CD4-positive, alpha-beta T cell (primary cell): Measurements from ENCODE around the gene DUOXA2. TPM values are rescaled to one million over a fixed set of nuclear protein-coding genes. Genes with fewer than 3 reads are reported as not detected.

Source experiments
- ATAC-seq: fragments of 200-7000 bp; cut with Tn5 transposase; one replicate; pipeline ENCODE4 v1.10.0; 2022; ENCODE audit warnings: mild to moderate bottlenecking; ENCODE audit not compliant: poor library complexity
- CTCF ChIA-PET: fragments of 350-600 bp; sonication (Branson Sonifier 250); formaldehyde crosslinking; loops from one replicate; lab custom pipeline; 2021; ENCODE audit warnings: antibody characterized with exemption, inconsistent platforms; lab: Charles Lee
- POLR2A ChIA-PET: fragments of 350-600 bp; sonication (Branson Sonifier 250); formaldehyde crosslinking; loops from one replicate; lab custom pipeline; 2021; ENCODE audit warnings: antibody characterized with exemption, inconsistent platforms; lab: Charles Lee
- DNase-seq, 14 experiments: peaks; one replicate each; pipeline ENCODE4 v3.0.0-alpha.2; 2013 to 2020; ENCODE audit warnings: mixed read lengths in 2 of 14
- H3K27ac ChIP-seq, 2 donors: one replicate each; pipeline versions ENCODE4 v1.5.1 to v1.7.0; 2013; ENCODE audit warnings: low read length in 2 of 2, low read depth in 1 of 2, mild to moderate bottlenecking in 1 of 2
- H3K27me3 ChIP-seq, 2 experiments: 1 replicate in 1 of 2; 2 replicates in 1 of 2; pipeline versions ENCODE4 v1.6.1 to v1.7.0; 2013; ENCODE audit warnings: low read length in 2 of 2, control low read depth in 1 of 2, mild to moderate bottlenecking in 1 of 2, moderate library complexity in 1 of 2; ENCODE audit not compliant: insufficient read depth in 2 of 2, control insufficient read depth in 1 of 2
- H3K36me3 ChIP-seq: one replicate; pipeline ENCODE4 v1.6.1; 2013; ENCODE audit warnings: low read length, control low read depth; ENCODE audit not compliant: insufficient read depth
- H3K4me1 ChIP-seq: one replicate; pipeline ENCODE4 v1.6.1; 2013; ENCODE audit warnings: low read length, control low read depth; ENCODE audit not compliant: insufficient read depth
- H3K4me3 ChIP-seq: one replicate; pipeline ENCODE4 v1.5.1; 2013; ENCODE audit warnings: mild to moderate bottlenecking, low read length, moderate library complexity
- H3K9me3 ChIP-seq, 2 experiments: 1 replicate in 1 of 2; 2 replicates in 1 of 2; pipeline versions ENCODE4 v1.6.1 to v1.7.0; 2013; ENCODE audit warnings: low read length in 2 of 2, mild to moderate bottlenecking in 2 of 2, control low read depth in 1 of 2, moderate library complexity in 1 of 2; ENCODE audit not compliant: control insufficient read depth in 1 of 2, insufficient read depth in 1 of 2
- H3K27ac Mint-ChIP-seq: one replicate; pipeline ENCODE4 v1.8.0; 2020; ENCODE audit warnings: mixed read lengths
- H3K27me3 Mint-ChIP-seq: one replicate; pipeline ENCODE4 v1.8.0; 2021; ENCODE audit warnings: mixed read lengths
- H3K36me3 Mint-ChIP-seq: one replicate; pipeline ENCODE4 v1.8.0; 2021; ENCODE audit warnings: low read depth, mixed read lengths
- H3K4me1 Mint-ChIP-seq: one replicate; pipeline ENCODE4 v1.8.0; 2021; ENCODE audit warnings: low read depth, mixed read lengths
- H3K4me3 Mint-ChIP-seq: one replicate; pipeline ENCODE4 v1.8.0; 2020; ENCODE audit warnings: mild to moderate bottlenecking, mixed read lengths
- H3K9me3 Mint-ChIP-seq: one replicate; pipeline ENCODE4 v1.8.0; 2020; ENCODE audit warnings: mixed read lengths
- CTCF ChIP-seq: fragments of 200-600 bp; IDR thresholded peaks from one replicate; pipeline ENCODE4 v1.8.0; 2022; ENCODE audit warnings: antibody characterized with exemption, mild to moderate bottlenecking
- intact Hi-C, 2 experiments: fragments of 100-400 bp; cut with DNase I in 1 of 2; cut with micrococcal nuclease in 1 of 2; formaldehyde crosslinking; loops; one replicate each; pipeline versions ENCODE4 v1.15.1 to v1.9.0; 2023 to 2025; cut with DNase I, micrococcal nuclease
- total RNA-seq, 174 experiments: library from RNA in 2 of 174; stranded (reverse) in 2 of 174; gene quantifications; one replicate each; pipeline ENCODE4 v1.2.3 and lab custom pipeline; 2021 to 2026

The DUOXA2 gene
- total RNA-seq, 2 experiments from 2014 or later: not detected

GRCh38 chr15:45118131-45118588, 4.0 kb downstream of the DUOXA2 start:
- ChIA-PET CTCF (interaction anchor here (0.5 to 2.2 kb wide), 36 partner anchors 9 to 916 kb away, joined by 3 to 28 read pairs (median 4); partner anchors contain the start of genes SHF and SORD), POLR2A (interaction anchor here (0.7 to 1.6 kb wide), 6 partner anchors 8 to 282 kb away, joined by 3 to 10 read pairs (median 4); no protein-coding TSS in a partner anchor)
- DNase-seq (peak; percentile 70 to 91 (median 80)), ATAC-seq (peak; percentile 99)
- Histone ChIP-seq H3K27ac (no peak overlapping the region), H3K4me1 (peaks cover 39% of the 10 kb centered on the region), H3K4me3 (peak overlapping the region; percentile 29), H3K27me3 (peaks cover 58 to 59% of the 10 kb centered on the region in 2 experiments), H3K36me3 (no peaks in the 10 kb centered on the region), H3K9me3 (peaks cover 0 to 22% of the 10 kb centered on the region in 2 experiments)
- intact Hi-C loops: loop anchor here in 1 of 2 experiments (5.0 kb wide), 1 partner anchor 49 kb away; no protein-coding TSS in a partner anchor
- Mint-ChIP-seq H3K4me3 (peak overlapping the region; percentile 88), H3K27me3 (peaks cover 80% of the 10 kb centered on the region), H3K27ac (no peak overlapping the region), H3K9me3 (no peaks in the 10 kb centered on the region), H3K4me1 (peaks cover 43% of the 10 kb centered on the region), H3K36me3 (no peaks in the 10 kb centered on the region)
- TF ChIP-seq CTCF: peak; percentile 100

GRCh38 chr15:45118996-45119395, 4.9 kb downstream of the DUOXA2 start:
- H3K9me3 ChIP-seq: peaks cover 0 to 20% of the 10 kb centered on the region in 2 experiments
- no peak for TF ChIP-seq CTCF
- POLR2A ChIA-PET: interaction anchor here (1.4 to 1.6 kb wide), 2 partner anchors 79 to 82 kb away, joined by 6 to 10 read pairs; no protein-coding TSS in a partner anchor
- no peak overlapping the region for H3K27ac ChIP-seq
- CTCF ChIA-PET: interaction anchor here (1.0 to 2.2 kb wide), 13 partner anchors 8 to 827 kb away, joined by 3 to 28 read pairs (median 5); partner anchors contain the start of gene SORD
- H3K27ac Mint-ChIP-seq: no peak overlapping the region
- ATAC-seq: no peak
- no peak for DNase-seq
- H3K4me1 Mint-ChIP-seq: peaks cover 35% of the 10 kb centered on the region
- H3K4me3 ChIP-seq: no peak overlapping the region
- intact Hi-C loops: loop anchor here in 1 of 2 experiments (5.0 kb wide), 1 partner anchor 48 kb away; no protein-coding TSS in a partner anchor
- peaks cover 32% of the 10 kb centered on the region for H3K4me1 ChIP-seq
- H3K27me3 Mint-ChIP-seq: peaks cover 80% of the 10 kb centered on the region
- no peaks in the 10 kb centered on the region for H3K9me3 Mint-ChIP-seq
- H3K36me3 ChIP-seq: no peaks in the 10 kb centered on the region
- no peak overlapping the region for H3K4me3 Mint-ChIP-seq
- H3K36me3 Mint-ChIP-seq: no peaks in the 10 kb centered on the region
- peaks cover 50 to 56% of the 10 kb centered on the region in 2 experiments for H3K27me3 ChIP-seq

- H3K36me3 Mint-ChIP-seq: no peaks in the 10 kb centered on the region
- H3K9me3 ChIP-seq: peaks cover 0 to 18% of the 10 kb centered on the region in 2 experiments
- TF ChIP-seq CTCF: no peak
- peaks cover 41 to 49% of the 10 kb centered on the region in 2 experiments for H3K27me3 ChIP-seq
- POLR2A ChIA-PET: interaction anchor here (1.2 kb wide), 1 partner anchor 337 kb away, joined by 3 read pairs; no protein-coding TSS in a partner anchor
- H3K4me3 ChIP-seq: no peak overlapping the region
- DNase-seq (no peak), ATAC-seq (no peak)
- peaks cover 75% of the 10 kb centered on the region for H3K27me3 Mint-ChIP-seq
- H3K36me3 ChIP-seq: no peaks in the 10 kb centered on the region
- CTCF ChIA-PET: no interaction called here
- H3K4me3 Mint-ChIP-seq: no peak overlapping the region
- intact Hi-C loops: loop anchor here in 1 of 2 experiments (5.0 kb wide), 1 partner anchor 82 kb away; no protein-coding TSS in a partner anchor
- H3K27ac ChIP-seq: no peak overlapping the region
- no peaks in the 10 kb centered on the region for H3K9me3 Mint-ChIP-seq
- H3K4me1 ChIP-seq: peaks cover 24% of the 10 kb centered on the region
- peaks cover 25% of the 10 kb centered on the region for H3K4me1 Mint-ChIP-seq
- H3K27ac Mint-ChIP-seq: no peak overlapping the region
Measured at GRCh38 chr15:45120081-45120972, 6.2 kb downstream of the DUOXA2 start.
